ENCODE measurements around the gene GADD45G. TPM values are rescaled to one million over a fixed set of nuclear protein-coding genes. Genes with fewer than 3 reads are reported as not detected.

Gene GADD45G
- total RNA-seq, 2 experiments from 2014 or later, result 3.7 to 5.0 TPM

DNA sequence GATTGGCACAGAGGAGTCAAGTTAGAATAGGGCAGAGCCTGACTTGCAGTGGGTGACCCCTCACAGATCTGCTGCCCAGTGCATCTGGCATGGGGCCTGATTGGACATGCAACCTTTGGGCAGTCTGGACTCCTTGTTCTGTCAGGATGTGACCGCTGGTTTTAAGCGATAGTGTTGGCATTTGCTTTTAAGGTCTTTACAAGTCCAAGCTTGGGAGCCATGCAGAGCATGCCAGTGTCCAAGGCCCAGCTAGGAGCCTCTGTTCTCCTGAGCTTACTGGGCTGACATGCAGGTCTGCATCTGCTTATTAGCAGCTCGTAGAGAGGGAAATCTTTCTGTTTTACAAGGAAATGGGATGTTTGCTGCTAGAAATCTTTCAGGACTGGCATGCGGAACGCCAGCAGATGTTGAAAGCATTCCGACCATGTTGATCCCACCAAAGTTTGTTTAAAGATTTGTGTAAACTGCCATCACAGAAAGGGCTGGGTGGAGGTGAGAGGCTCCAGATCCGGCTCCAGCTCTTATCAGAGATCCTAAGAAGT is 27.5 kb downstream of the GADD45G start:
- Mint-ChIP-seq H3K36me3 (ENCODE audit: low read depth) (no peaks in the 10 kb centered on the region), H3K4me3 (no peak overlapping the region), H3K27me3 (no peaks in the 10 kb centered on the region), H3K9me3 (no peaks in the 10 kb centered on the region), H3K4me1 (ENCODE audit: low read depth) (no peaks in the 10 kb centered on the region), H3K27ac (no peak overlapping the region)
- TF ChIP-seq, protein P1, sequence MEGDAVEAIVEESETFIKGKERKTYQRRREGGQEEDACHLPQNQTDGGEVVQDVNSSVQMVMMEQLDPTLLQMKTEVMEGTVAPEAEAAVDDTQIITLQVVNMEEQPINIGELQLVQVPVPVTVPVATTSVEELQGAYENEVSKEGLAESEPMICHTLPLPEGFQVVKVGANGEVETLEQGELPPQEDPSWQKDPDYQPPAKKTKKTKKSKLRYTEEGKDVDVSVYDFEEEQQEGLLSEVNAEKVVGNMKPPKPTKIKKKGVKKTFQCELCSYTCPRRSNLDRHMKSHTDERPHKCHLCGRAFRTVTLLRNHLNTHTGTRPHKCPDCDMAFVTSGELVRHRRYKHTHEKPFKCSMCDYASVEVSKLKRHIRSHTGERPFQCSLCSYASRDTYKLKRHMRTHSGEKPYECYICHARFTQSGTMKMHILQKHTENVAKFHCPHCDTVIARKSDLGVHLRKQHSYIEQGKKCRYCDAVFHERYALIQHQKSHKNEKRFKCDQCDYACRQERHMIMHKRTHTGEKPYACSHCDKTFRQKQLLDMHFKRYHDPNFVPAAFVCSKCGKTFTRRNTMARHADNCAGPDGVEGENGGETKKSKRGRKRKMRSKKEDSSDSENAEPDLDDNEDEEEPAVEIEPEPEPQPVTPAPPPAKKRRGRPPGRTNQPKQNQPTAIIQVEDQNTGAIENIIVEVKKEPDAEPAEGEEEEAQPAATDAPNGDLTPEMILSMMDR (IDR thresholded peaks at IDR 0.05), result no peak
- no peak for DNase-seq
- ATAC-seq, result no peak
- intact Hi-C loops (cut with micrococcal nuclease), result no loop called here
- POLR2A ChIA-PET, result no interaction called here
- CTCF ChIA-PET, result interaction anchor here (1.4 kb wide), 1 partner anchor 34 kb away, joined by 4 read pairs; no protein-coding TSS in a partner anchor

DNA sequence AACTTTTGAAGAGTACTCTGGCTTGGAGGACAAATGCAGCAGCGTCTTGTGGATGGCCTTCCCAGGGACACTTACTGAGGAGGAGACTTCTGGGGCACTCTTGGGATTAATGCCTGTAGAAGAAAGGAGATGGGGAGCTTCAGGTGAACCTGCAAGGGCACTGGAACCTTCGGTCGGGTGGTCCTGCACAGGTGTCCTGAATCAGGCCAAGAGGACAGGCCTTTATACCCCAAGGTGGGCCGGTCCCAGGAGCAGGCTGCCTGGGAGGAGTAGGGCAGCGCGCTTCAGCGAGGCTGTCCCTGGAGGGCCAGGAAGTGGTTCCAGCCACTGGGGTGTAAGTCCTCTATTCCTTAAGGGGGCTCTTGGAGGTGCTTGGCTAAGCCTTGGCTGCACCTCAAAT is 27.9 kb downstream of the GADD45G start:
- Mint-ChIP-seq H3K4me3 (no peak overlapping the region), H3K27me3 (no peaks in the 10 kb centered on the region), H3K27ac (no peak overlapping the region), H3K36me3 (ENCODE audit: low read depth) (no peaks in the 10 kb centered on the region), H3K4me1 (ENCODE audit: low read depth) (no peaks in the 10 kb centered on the region), H3K9me3 (no peaks in the 10 kb centered on the region)
- POLR2A ChIA-PET, result no interaction called here
- TF ChIP-seq, protein P1 (IDR thresholded peaks at IDR 0.05), result no peak
- CTCF ChIA-PET, result interaction anchor here (1.4 kb wide), 1 partner anchor 35 kb away, joined by 4 read pairs; no protein-coding TSS in a partner anchor
- DNase-seq, result no peak
- intact Hi-C loops (cut with micrococcal nuclease), result no loop called here
- ATAC-seq, result no peak

DNA sequence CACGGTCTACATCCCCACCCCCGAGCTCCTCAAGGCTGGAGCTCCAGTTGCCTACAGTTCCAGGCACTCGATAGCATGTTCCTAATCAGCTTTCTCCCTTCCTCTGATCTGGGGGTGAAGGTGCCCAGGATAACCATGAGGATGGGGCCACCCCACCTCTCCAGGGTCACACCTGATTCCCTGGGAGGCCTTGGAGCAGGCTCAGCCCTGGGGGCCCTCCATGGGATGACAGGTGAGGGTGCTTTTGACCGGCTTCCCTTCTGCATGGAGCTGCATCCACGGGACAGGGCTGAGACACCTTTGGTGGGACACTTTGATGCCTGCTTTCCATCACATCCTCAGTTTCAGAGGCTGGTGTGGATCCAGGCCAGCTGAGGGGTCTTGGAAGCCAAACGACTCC is 28.6 kb downstream of the GADD45G start:
- H3K4me1 Mint-ChIP-seq (ENCODE audit: low read depth), result no peaks in the 10 kb centered on the region
- no peaks in the 10 kb centered on the region for H3K36me3 Mint-ChIP-seq (ENCODE audit: low read depth)

DNA sequence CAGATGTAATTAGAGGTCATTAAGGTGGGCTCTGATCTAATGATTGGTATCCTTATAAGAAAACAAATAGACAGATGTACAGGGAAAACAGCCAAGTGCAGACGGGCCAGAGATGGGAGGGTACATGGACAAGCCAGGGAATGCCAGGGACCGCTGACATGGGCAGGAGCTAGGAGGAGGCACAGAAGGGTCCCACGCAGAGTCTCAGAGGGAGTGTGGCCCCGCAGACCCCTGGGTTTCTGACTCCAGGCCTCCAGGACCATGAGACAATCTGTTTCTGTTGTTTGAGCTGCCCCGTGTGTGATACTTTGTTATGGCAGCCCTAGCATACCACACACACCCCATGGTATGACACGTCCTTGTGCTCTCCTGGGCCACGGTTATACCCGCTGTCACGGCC is 29.1 kb downstream of the GADD45G start:
- POLR2A ChIA-PET, result interaction anchor here (0.7 kb wide), 1 partner anchor 432 kb away, joined by 3 read pairs; no protein-coding TSS in a partner anchor
- DNase-seq (no peak), ATAC-seq (no peak)
- no peak overlapping the region for H3K27ac Mint-ChIP-seq
- H3K9me3 Mint-ChIP-seq, result no peaks in the 10 kb centered on the region
- CTCF ChIA-PET, result no interaction called here
- no peak overlapping the region for H3K4me3 Mint-ChIP-seq
- intact Hi-C loops (cut with micrococcal nuclease), result no loop called here
- no peaks in the 10 kb centered on the region for H3K36me3 Mint-ChIP-seq (ENCODE audit: low read depth)
- H3K27me3 Mint-ChIP-seq, result no peaks in the 10 kb centered on the region
- H3K4me1 Mint-ChIP-seq (ENCODE audit: low read depth), result no peaks in the 10 kb centered on the region
- TF ChIP-seq, protein P1 (IDR thresholded peaks at IDR 0.05), result no peak

More for the DNA sequence above, 28.6 kb downstream of the GADD45G start:
- POLR2A ChIA-PET, result interaction anchor here (0.7 kb wide), 1 partner anchor 432 kb away, joined by 3 read pairs; no protein-coding TSS in a partner anchor
- DNase-seq, result no peak
- TF ChIP-seq, protein P1 (IDR thresholded peaks at IDR 0.05), result no peak
- intact Hi-C loops (cut with micrococcal nuclease), result no loop called here
- ATAC-seq, result no peak
- Mint-ChIP-seq H3K9me3 (no peaks in the 10 kb centered on the region), H3K27me3 (no peaks in the 10 kb centered on the region), H3K27ac (no peak overlapping the region), H3K4me3 (no peak overlapping the region)
- CTCF ChIA-PET, result interaction anchor here (1.4 kb wide), 1 partner anchor 35 kb away, joined by 4 read pairs; no protein-coding TSS in a partner anchor

DNA sequence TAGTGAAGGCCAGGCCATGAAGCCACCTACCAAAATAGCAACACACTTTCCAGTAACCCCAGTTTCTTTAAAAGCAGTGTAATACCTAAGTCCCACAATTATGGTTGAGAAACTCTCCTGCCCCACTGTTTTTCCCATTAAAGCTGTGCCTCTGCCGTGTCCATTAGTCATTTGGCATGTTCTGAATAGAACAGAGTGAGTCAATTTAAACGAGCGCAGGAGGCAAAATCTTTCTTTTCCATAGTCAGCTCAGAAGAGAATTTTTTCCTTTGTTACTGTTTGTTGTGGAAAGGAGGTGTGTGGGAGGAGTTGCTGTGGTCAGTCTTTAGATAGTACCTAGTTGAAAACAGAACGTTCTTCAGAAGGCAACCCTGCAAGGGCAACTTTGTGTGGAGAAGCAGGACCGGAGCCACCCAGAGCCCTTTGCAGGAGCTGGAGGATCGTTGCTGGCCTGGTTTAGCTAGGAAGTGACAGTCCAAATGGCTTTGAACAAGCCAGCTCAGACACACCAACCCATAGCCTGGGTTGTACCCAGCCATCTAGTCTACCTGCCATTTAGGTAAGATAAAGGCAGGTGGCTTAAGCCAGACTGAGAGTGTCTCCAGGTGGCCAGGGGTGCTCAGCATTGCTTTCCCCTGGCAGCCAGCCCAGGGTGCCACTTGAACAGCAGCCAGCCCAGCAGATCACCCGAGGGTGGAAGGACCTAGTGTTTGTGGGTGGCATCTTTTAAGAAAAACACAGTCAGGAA is 30.4 kb downstream of the GADD45G start:
- no peaks in the 10 kb centered on the region for H3K4me1 Mint-ChIP-seq (ENCODE audit: low read depth)
- DNase-seq, result no peak
- no peak overlapping the region for H3K4me3 Mint-ChIP-seq
- no peak for ATAC-seq
- H3K27me3 Mint-ChIP-seq, result no peaks in the 10 kb centered on the region
- intact Hi-C loops (cut with micrococcal nuclease), result no loop called here
- POLR2A ChIA-PET, result interaction anchor here (0.7 kb wide), 1 partner anchor 133 kb away, joined by 3 read pairs; no protein-coding TSS in a partner anchor
- CTCF ChIA-PET, result interaction anchor here (1.1 kb wide), 1 partner anchor 33 kb away, joined by 4 read pairs; no protein-coding TSS in a partner anchor
- no peak overlapping the region for H3K27ac Mint-ChIP-seq
- TF ChIP-seq, protein P1 (IDR thresholded peaks at IDR 0.05), result no peak
- H3K36me3 Mint-ChIP-seq (ENCODE audit: low read depth), result no peaks in the 10 kb centered on the region
- no peaks in the 10 kb centered on the region for H3K9me3 Mint-ChIP-seq

Measured in activated CD8-positive, alpha-beta T cell treated with anti-CD3 and anti-CD28 coated beads for 36 hours (primary cell).